Measurements from ENCODE around the gene NTSR1.
A peak's percentile ranks its signal among the peaks of the same experiment; 100 is the strongest.

The NTSR1 gene

GRCh38 chr20:62771396-62772102, 62.9 kb downstream of the NTSR1 start:
- no peak for DNase-seq (ENCODE audit: low read depth)

- DNase-seq (ENCODE audit: low read depth): no peak
Measured at GRCh38 chr20:62772103-62772611, 63.5 kb downstream of the NTSR1 start.

DNA sequence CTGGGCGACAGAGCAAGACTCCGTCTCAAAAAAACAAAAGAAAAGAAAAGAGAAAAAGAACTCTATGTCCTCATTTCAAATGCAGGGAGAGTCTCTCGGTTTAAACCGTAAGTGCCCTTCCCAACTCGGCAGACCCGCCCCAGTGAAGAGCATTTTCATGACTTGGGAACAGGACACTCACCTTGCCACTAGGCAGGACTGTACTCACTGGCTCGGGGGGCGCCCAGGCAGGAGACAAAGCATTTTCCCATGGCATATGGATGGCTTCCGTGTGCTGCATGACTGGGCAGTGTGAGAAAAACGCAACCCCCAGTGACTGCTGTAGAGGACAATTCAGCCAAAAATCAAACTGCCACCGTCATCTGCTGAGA, 64.0 kb downstream of the NTSR1 start:
- DNase-seq (ENCODE audit: low read depth): no peak

DNA sequence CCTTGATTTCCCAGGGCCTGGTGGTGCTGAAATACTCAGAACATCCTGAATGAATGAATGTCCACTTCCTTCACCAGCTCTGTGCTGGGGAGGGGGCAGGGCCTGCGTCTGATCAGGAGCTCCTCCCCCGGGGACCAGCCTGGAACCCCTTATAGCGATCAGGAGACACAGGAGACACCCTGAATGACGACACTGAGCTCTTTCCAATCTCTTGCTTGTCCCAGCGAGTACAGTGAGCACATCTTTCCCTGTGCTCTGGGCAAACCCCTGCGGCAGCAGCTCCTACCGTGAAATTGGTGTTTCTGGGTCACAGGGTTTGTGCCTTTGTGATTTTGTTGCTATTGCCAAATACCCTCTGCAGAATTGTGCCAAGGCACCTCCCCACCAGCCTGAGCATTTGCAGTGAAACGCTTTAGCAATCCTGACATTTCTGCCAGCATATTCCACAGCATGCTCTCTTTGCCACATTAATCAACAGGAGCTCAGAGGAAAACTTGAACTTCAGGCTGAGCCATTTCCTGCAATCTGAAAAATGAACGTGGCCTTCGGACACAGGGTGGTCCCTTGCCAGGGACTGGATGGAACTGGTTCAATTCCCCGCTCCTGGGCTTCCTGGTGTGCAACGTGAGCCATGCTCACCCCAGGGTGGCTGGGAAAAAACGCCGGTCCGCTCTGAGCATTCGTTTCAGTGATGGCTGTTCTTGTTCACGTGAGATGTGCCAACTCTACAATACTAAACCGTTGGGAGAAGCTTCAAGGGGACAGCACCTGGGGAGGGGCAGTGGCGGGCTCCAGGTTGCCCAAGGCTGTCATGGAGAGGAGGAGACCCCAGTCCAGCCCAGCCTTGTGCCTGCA, 64.6 kb downstream of the NTSR1 start:
- no peak for DNase-seq (ENCODE audit: low read depth)

DNA sequence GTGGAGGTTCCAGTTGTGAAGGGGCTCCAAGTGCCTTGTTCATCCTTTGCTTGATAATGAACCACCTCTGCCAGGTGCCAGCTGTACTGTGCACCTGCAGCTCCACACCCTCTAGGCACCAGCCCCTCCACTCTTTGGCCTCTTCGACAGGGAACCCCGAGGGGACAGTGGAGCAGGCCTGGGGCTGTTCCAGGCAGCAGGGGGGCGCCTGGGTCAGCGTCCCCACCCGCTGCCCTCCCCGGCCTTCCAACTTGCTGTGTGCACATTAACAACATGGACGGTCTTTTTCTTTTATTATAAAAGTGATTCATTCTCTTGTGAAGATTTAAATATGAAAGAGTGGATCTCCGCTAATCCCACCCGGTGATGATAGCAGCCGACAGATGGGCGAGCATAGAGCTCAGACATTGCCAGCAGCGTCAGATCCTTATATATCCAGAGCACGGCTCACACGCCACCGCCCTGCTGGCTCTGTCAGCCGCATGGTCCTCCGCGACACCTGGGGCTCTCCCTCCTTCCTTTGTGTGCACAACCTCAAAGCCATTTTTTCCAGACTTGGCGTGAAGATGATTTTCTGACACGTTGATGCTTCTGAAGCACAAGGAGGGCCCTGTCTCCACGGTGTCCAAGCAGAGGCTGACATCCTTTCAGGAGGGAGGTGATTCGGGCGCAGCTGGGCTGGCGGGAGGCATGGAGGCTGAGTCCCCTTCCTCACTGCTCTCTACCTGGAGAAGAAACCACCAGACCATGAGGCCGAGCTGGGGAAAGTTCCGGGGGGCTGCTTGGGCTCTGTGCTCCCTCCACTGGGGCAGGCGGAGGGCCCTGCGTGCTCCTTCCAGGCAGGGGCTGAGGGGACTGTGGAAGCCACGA, 65.4 kb downstream of the NTSR1 start:
- DNase-seq (ENCODE audit: low read depth): no peak

- DNase-seq (ENCODE audit: low read depth): no peak
Measured at GRCh38 chr20:62774762-62775161, 66.1 kb downstream of the NTSR1 start.

- DNase-seq (ENCODE audit: low read depth): no peak
Measured at GRCh38 chr20:62775206-62775605, 66.6 kb downstream of the NTSR1 start.

DNA sequence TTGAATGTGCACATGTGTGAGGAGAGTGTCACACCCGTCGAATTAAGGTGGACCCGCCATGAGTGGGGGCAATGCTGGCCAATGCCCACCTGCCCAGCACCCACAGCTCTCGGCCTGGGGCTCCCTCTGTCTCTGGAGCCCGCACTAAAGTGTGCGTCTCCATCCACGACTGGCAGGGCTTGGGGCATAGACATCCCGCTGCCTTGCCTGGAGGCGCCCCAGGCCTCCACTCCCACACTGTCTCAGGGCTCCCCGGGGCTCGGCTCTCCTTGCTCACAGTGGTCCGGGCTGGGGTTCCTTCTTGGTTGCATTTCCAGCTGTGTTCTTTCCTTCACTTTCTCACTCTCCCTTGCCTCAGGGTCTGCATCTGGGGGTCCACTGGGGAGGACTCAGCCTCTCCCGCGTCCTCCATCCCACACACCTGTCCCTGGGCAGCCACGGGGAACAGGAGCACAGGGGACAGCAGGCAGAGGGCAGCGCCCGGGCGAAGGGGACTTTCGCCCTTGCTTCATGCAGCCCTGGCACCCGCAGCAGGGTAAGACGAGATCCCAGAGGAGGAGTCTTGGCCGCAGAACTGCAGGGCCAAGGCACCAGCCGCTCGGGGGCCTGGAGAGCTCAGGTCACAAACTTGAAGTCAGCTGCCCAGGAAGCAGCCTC, 67.5 kb downstream of the NTSR1 start:
- no peak for DNase-seq (ENCODE audit: low read depth)

DNA sequence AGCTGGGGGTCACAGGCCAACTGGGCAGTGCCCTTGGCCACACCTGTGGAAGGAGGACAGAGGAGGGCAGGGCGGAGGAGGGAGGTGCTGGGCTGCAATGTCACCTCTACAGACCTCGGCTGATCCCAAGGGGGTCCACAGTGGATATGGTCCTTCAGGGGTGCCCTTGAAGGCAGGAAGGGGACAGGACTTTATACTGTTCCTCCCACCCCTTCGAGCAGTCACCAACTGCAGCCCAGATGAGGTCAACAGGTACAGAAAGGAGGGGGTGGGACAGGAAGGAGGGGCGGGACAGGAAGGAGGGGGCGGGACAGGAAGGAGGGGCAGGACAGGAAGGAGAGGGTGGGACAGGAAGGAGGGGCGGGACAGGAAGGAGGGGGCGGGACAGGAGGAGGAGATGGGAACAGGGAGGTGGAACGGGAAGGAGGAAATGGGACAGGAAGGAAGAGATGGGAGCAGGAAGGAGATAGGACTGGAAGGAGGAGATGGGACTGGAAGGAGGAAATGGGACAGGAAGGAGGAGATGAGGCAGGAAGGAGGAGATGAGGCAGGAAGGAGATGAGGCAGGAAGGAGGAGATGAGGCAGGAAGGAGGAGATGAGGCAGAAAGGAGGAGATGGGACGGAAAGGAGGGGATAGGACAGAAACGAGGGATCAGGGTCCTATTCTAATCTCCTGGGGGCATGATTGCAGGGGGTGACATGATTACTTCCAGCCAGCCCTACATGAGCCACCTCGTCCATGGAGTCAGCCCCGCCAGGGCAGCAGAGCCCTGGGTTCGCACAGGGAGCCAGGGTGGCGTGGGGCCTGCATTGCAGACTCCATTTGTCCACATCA, 68.3 kb downstream of the NTSR1 start:
- peak; percentile 38 for DNase-seq (ENCODE audit: low read depth)

DNA sequence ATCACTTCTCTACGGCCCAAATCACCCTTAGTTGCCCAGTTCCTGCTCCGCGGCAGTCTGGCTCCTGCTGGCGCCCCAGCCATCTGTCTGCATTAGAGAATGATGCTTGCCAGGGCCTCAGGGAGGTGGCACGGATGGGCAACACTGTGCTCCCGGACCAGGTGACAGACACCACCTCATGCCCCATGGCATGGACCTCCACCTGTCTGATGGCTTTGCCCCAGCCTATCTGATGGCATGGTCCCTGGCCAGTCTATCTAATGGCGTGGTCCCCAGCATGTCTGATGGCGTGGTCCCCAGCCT, 68.8 kb downstream of the NTSR1 start:
- no peak for DNase-seq (ENCODE audit: low read depth)

GRCh38 chr20:62778058-62778457, 69.4 kb downstream of the NTSR1 start:
- DNase-seq (ENCODE audit: low read depth): no peak

GRCh38 chr20:62778601-62779416, 70.2 kb downstream of the NTSR1 start:
- DNase-seq (ENCODE audit: low read depth): no peak

DNA sequence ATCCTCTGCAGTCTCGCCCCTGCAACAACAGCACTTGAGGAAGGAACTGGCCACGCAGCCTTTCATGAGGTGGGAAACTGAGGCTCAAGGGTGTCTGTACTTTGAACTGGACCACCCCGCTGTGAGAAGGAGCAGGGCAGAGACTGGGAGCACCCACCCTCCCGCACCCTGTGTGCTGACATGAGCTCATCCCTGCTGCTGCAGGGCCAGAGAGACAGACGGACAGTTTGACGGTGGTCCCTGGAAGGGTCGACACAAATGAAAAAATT, 70.7 kb downstream of the NTSR1 start:
- DNase-seq (ENCODE audit: low read depth): no peak

DNA sequence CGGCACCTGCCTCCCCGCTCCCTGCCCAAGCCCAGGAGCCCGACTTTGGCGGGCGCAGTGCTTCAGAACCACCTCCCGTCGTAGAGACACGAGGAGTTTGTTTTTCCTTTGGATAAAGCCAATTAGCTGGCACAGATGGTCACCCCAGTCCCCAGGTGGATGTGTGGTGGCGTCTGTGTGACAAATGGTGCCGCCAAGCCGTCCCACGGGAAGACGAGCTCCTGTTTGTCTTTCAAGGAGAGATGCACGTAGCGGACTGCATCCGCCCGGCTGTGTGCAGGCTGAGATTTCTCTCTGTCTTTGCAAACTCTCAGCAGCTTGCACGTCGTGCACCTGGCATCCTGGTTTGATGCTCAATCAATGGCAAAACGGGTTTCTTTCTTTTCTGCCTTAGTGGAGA, 71.6 kb downstream of the NTSR1 start:
- no peak for DNase-seq (ENCODE audit: low read depth)

DNA sequence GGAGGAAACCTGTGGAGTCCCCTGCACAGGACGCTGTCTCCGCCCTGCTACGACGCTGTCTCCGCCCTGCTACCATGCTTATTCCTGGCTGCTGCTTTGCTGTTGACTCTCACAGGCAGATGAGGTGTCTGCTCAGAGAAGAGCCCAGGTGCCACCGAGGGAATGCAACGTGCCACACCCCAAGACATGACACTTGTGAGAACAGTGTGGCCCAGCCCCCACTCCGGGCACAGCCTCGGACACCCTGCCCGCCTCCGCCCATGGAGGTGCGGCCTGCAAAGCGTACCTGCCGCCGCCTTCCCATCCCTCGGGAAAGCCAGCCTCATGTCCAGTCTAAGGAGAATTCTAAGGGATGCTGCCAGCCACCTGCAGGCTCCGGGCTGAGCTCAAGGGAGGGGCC, 72.1 kb downstream of the NTSR1 start:
- no peak for DNase-seq (ENCODE audit: low read depth)

DNA sequence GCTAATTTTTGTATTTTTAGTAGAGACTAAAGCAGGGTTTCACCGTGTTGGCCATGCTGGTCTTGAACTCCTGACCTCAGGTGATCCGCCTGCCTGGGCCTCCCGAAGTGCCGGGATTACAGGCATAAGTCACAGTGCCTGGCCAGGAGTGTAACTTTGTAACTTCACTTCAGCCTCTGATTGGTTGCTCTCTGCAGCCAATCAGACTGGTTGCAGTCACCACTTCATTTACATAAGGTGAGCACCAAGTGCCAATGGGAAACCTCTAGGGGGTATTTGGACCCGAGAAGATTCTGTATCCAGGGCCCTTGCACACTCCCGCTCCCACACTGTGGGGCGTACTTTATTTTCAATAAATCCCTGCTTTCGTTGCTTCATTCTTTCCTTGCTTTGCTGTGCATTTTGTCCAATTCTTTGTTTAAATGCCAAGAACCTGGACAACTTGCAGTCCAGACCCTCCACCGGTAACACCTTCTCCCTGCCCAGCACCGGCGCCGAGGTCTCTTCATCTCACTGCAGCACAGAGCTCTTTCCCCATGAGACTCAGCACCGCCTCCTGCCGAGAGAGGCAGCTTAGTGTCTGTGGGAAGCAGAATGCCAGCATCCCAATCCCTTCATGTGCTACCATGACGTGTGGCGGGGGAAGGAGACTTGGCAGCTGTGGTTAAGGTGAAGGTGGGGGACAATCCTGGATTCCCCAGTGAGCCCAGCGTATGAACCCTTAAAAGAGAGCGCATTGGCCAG, 73.7 kb downstream of the NTSR1 start:
- DNase-seq (ENCODE audit: low read depth): no peak

GRCh38 chr20:62782893-62783278, 74.2 kb downstream of the NTSR1 start:
- DNase-seq (ENCODE audit: low read depth): no peak

DNA sequence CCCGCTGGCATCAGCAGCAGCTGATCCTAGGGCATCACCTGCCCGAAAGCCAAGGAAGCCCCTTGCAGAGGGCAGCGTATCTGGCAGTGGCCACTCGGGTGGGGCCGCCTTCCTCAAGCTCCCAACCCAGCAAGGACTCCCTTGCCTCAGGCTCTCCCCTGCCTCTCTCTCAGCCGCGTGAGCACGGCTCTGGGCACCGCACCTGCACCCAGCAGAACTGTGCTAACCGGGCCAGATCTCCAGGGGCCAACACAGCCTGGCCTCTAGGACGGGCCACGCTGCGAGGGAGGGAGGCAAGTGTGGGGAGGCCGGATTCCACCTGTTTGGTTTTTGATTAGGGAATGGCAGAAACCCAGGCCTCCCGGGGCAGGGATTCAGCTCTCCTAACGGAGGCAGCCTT, 75.9 kb downstream of the NTSR1 start:
- DNase-seq (ENCODE audit: low read depth): no peak

- no peak for DNase-seq (ENCODE audit: low read depth)
Measured at GRCh38 chr20:62785393-62785792, 76.8 kb downstream of the NTSR1 start.

DNA sequence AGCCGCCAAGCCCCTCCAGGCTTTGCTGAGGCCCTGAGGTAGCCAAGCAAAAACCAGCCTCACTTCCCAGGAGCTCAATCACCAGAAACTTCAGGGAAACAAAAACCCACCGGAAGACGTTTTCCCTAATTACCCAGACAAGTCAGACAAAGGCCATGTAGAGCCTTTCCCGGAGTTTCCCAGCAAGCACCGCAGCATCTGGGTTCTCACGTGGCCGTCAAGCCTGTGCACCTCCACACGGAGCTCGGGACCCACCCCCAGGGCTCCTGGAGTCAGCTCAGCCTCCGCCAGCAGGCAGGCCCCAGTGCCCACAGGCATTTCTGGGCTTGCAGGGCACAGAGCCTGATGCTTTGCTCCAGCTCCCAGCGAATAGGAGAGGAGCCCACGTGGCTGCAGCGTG, 77.5 kb downstream of the NTSR1 start:
- DNase-seq (ENCODE audit: low read depth): no peak

Data from activated T-cell treated with anti-CD3 and anti-CD28 coated beads for 1 hour (primary cell).